ENCODE results near the gene KXD1.

The KXD1 gene

GRCh38 chr19:18529782-18530181 is 27.9 kb upstream of the KXD1 start:
- TF ChIP-seq CTCF (IDR thresholded peaks at IDR 0.05): no peak

DNA sequence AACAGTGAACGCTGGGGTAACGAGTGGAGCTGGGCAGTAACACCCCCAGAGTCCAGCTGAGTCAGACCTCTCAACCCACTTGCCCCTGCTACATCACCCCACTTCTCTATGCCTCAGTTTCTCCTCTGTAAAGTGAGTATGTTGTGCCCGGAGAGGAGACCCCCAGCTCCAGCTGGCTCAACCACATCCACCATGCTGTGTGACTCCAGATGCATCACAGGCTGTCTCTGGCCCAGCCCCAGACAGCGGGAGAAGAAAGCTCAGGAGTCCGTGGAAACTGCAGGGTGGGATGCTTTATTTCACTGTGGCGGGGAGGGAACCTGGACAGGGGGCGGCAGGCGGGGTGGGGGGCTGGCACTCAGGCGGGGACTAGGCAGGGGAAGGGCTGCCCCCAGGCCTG is 26.2 kb upstream of the KXD1 start:
- TF ChIP-seq CTCF (IDR thresholded peaks at IDR 0.05): no peak

DNA sequence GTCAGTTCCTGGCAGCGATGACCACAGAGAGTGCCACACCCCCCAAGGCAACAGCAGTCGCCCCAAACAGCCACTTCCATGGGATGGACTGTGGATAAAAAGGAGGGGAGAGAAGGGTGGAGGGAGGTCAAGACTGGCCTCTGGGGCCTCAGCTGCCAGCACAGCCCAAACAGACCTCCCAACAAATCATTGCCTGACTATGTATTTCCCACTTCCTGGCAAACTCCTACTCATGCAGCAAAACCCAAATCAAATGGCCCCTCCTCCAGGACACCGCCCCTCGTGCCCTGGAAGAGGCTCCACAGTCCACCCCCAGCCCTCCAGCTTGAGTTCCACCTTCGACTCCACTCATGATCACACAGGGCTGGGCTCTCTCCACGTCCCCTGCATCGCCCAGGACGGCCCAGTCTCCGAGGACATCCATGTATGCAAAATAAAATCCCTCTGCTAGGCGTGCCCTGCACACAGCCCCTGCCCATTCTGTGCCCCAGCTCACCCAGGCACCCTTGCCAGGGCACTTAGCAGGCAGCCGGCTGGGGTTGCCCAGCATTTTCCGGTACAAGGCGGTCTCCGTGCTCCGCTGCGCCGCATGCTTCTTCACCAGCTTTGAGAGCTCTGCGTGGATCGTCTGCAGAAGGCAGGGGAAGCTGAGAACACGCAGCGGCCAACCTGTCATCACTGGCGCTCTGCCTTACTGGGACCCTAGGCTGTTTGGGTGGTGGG is 25.3 kb upstream of the KXD1 start:
- TF ChIP-seq CTCF (IDR thresholded peaks at IDR 0.05): no peak

DNA sequence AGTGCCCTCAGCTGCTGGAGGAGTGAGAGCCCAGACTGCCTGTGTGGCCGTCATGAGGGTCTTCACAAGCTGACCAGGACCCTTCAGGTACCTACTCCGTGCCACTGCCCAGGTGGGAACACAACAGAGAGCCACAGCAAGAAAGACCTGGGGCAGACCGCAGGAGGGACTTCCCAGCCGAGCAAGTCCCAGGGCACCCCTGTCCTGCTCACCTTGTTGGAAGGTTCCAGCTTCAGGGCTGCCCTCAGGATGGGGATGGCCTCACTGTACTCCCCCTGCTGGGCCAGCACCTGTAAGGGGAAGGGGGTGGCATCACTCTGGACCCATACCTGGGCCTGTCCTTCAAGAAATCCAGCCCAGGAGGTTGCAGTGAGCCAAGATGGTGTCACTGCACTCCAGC is 24.6 kb upstream of the KXD1 start:
- no peak for TF ChIP-seq CTCF (IDR thresholded peaks at IDR 0.05)

GRCh38 chr19:18536475-18536874 is 21.2 kb upstream of the KXD1 start:
- no peak for TF ChIP-seq CTCF (IDR thresholded peaks at IDR 0.05)

DNA sequence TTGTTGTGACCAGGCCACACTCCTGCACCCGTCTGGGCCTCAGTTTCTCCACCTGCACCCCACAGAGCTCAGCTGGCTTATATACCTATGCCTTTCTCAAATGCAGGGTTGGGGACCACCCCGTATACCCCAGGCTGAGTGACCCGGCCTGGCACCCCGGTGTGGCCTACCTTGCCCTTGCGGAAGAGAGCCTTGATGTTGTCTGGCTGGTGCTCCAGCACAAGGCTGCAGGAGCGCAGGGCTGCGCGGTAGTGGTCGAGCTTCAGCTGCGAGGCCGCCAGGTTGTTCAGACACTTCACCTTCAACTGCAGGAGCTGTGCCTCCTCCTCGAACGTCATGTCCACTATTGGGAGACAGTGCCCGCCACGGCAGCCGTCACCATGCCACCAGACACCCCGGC is 20.2 kb upstream of the KXD1 start:
- TF ChIP-seq CTCF (IDR thresholded peaks at IDR 0.05): no peak

- no peak for TF ChIP-seq CTCF (IDR thresholded peaks at IDR 0.05)
Observed at GRCh38 chr19:18538115-18538514, 19.6 kb upstream of the KXD1 start.

GRCh38 chr19:18539372-18539771 is 18.3 kb upstream of the KXD1 start:
- TF ChIP-seq CTCF (IDR thresholded peaks at IDR 0.05): no peak

Data from LNCAP (cell line).